ENCODE results near the gene IGFBP3.

- TF ChIP-seq CTCF (conservative IDR thresholded peaks at IDR 0.05 in 1 of 2, IDR thresholded peaks at IDR 0.05 in 1 of 2; ENCODE audit: low read depth in 1 of 2, low read length in 2 of 2) (no peak), EZH2 (IDR thresholded peaks at IDR 0.05; ENCODE audit: low read length, missing control alignments) (no peak)
Observed at GRCh38 chr7:45912972-45913371, 8.1 kb downstream of the IGFBP3 start.
